Panc1 (cell line): ENCODE results near the gene TMTC1. TPM values are rescaled to one million over a fixed set of nuclear protein-coding genes. Genes with fewer than 3 reads are reported as not detected.

Source experiments
- ATAC-seq: fragments of 200-7000 bp; cut with Tn5 transposase; 2 replicates; pipeline ENCODE4 v1.9.1; 2020; ENCODE audit warnings: mild to moderate bottlenecking, moderate library complexity
- BruUV-seq: library from RNA; stranded (reverse); fragments of 400-500 nt; replicated peaks from 2 replicates; lab custom pipeline; 2021; lab: Mats Ljungman, UMichigan
- CTCF ChIA-PET: fragments of 300-600 bp; sonication (Branson Sonifier 250); formaldehyde crosslinking; loops from one replicate; lab custom pipeline; 2022; ENCODE audit warnings: antibody characterized with exemption; lab: Charles Lee
- POLR2A ChIA-PET: fragments of 300-600 bp; sonication (Branson Sonifier 250); formaldehyde crosslinking; loops from one replicate; lab custom pipeline; 2022; ENCODE audit warnings: antibody characterized with exemption; lab: Charles Lee
- DNase-seq: peaks from one replicate; pipeline ENCODE4 v3.0.0-alpha.2; 2010; ENCODE audit warnings: low read depth, low spot score
- H3K27ac ChIP-seq: 2 replicates; pipeline ENCODE4 v1.5.1; 2011; ENCODE audit warnings: mild to moderate bottlenecking, low read length, inconsistent platforms
- H3K27me3 ChIP-seq: fragments of 200-500 bp; sonication (Bioruptor generic); 2 replicates; pipeline ENCODE4 v1.6.0; 2014; ENCODE audit warnings: low read length, inconsistent platforms; ENCODE audit not compliant: control insufficient read depth, insufficient read depth
- H3K36me3 ChIP-seq: fragments of 200-500 bp; sonication (Bioruptor generic); 2 replicates; pipeline ENCODE4 v1.5.1; 2014; ENCODE audit warnings: inconsistent platforms, mild to moderate bottlenecking, low read length, moderate library complexity; ENCODE audit not compliant: control insufficient read depth, insufficient read depth
- H3K4me1 ChIP-seq: 2 replicates; pipeline ENCODE4 v1.5.1; 2011; ENCODE audit warnings: inconsistent platforms, mild to moderate bottlenecking, low read length, moderate library complexity; ENCODE audit not compliant: control insufficient read depth, insufficient read depth
- H3K4me3 ChIP-seq, 2 experiments: 2 replicates each; pipeline ENCODE4 v1.5.1; 2011 to 2012; ENCODE audit warnings: low read depth in 2 of 2, low read length in 2 of 2, mild to moderate bottlenecking in 2 of 2, inconsistent platforms in 1 of 2, moderate library complexity in 1 of 2
- H3K9me3 ChIP-seq: fragments of 200-500 bp; sonication (Bioruptor generic); 2 replicates; pipeline ENCODE4 v1.5.1; 2014; ENCODE audit warnings: low read depth, mild to moderate bottlenecking, inconsistent platforms, low read length, moderate library complexity; ENCODE audit not compliant: control insufficient read depth, insufficient read depth
- CTCF ChIP-seq: fragments of 450-650 bp; IDR thresholded peaks from 2 replicates; pipeline ENCODE4 v1.5.1; 2017; ENCODE audit warnings: mild to moderate bottlenecking
- POLR2AphosphoS5 ChIP-seq: IDR thresholded peaks from 2 replicates; pipeline ENCODE4 v1.6.1; 2012; ENCODE audit warnings: mild to moderate bottlenecking, low read depth, low read length, moderate library complexity
- REST ChIP-seq, 2 experiments: IDR thresholded peaks; 2 replicates each; pipeline ENCODE4 v1.6.1; 2011 to 2012; ENCODE audit warnings: low read depth in 2 of 2, control low read depth in 1 of 2, low read length in 1 of 2, mild to moderate bottlenecking in 1 of 2, moderate library complexity in 1 of 2; ENCODE audit not compliant: insufficient read depth in 1 of 2
- SIN3A ChIP-seq: IDR thresholded peaks from 2 replicates; pipeline ENCODE4 v1.6.1; 2012; ENCODE audit warnings: low read depth, mild to moderate bottlenecking, low read length, moderate library complexity, borderline replicate concordance; ENCODE audit not compliant: insufficient read depth
- TCF7L2 ChIP-seq: IDR thresholded peaks from 2 replicates; pipeline ENCODE4 v1.6.1; 2011; ENCODE audit warnings: mild to moderate bottlenecking, low read depth, low read length, inconsistent platforms
- in situ Hi-C: cut with HindIII; loops from 2 replicates; pipeline ENCODE4 v1.10.0; 2016; ENCODE audit warnings: low sequenced_read_pairs, low pct_unique_long_range_greater_than_20kb
- intact Hi-C: fragments of 100-400 bp; cut with micrococcal nuclease; formaldehyde crosslinking; loops from one replicate; pipeline ENCODE4 v1.10.0; 2022; ENCODE audit not compliant: unreplicated experiment
- total RNA-seq: library from RNA; stranded (reverse); gene quantifications from one replicate; pipeline ENCODE4 v1.2.1, GENCODE V29; 2021; ENCODE audit not compliant: unreplicated experiment

Gene TMTC1
- total RNA-seq, 1 experiment from 2014 or later, result 0.28 TPM

DNA sequence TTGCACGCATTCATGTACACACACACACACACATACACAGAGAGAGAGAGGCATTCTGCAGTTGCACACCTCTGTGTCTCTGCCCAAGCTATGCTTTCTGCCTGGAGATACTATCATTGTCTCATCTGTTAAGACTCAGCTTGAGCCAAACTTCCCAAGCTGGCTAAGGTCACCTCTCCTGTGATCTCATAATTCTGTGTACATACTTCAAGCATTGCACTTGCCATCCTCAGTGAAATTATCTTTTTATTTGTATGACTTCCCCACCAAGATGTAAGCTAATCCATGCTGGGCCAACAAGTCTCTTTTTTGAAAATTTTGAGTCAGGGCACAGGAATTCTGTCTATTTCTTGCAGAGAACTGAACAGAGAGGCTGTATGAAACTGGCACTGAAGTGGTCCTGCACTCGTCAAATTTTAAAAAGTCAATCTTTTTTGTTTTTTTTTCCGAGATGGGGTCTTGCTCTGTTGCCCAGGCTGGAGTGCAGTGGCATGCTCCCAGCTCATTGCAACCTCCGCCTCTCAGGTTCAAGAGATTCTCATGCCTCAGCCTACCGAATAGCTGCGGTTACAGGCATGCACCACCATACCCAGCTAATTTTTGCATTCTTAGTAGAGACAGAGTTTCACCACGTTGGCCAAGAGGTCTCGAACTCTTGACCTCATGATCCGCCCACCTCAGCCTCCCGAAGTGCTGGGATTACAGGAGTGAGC is 44.3 kb downstream of the TMTC1 start:
- in situ Hi-C loops, result no loop called here
- DNase-seq, result no peak
- ChIA-PET POLR2A (no interaction called here), CTCF (no interaction called here)
- ATAC-seq, result no peak
- BruUV-seq, result no TSS peak
- Histone ChIP-seq H3K9me3 (no peaks in the 10 kb centered on the region), H3K27ac (no peak overlapping the region), H3K36me3 (no peaks in the 10 kb centered on the region), H3K27me3 (no peaks in the 10 kb centered on the region), H3K4me3 (no peak overlapping the region), H3K4me1 (no peaks in the 10 kb centered on the region)
- intact Hi-C loops, result no loop called here
- no peak for TF ChIP-seq TCF7L2
- no peak for TF ChIP-seq POLR2AphosphoS5
- TF ChIP-seq CTCF, result no peak
- no peak for TF ChIP-seq REST (IDR thresholded peaks at IDR 0.05; ENCODE audit: insufficient read depth in 1 of 2, low read depth in 2 of 2, low read length in 1 of 2)
- TF ChIP-seq SIN3A, result no peak

DNA sequence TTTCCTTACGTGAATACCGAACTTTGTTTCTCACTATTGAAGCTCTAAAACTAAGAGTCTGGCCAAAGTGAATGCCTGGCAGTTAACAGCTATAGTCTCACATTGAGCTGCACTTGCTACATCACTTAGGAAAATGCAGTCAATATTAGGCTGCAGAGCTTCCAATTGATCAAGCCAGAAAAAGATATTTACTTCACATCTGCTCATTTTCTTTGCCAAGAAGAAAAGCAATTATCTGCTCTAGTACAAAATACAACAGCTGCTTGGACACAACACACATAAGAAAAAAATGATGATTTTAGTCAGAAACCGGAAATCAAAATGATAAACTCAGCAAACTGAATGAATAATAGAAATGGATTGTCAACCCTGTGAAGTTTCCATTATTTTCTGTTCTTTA is 45.4 kb downstream of the TMTC1 start:
- Histone ChIP-seq H3K27me3 (no peaks in the 10 kb centered on the region), H3K4me1 (no peaks in the 10 kb centered on the region), H3K36me3 (no peaks in the 10 kb centered on the region), H3K9me3 (no peaks in the 10 kb centered on the region), H3K27ac (no peak overlapping the region), H3K4me3 (no peak overlapping the region)
- in situ Hi-C loops, result no loop called here
- DNase-seq (no peak), ATAC-seq (no peak)
- ChIA-PET CTCF (no interaction called here), POLR2A (no interaction called here)
- BruUV-seq, result no TSS peak
- intact Hi-C loops, result no loop called here
- TF ChIP-seq POLR2AphosphoS5 (no peak), TCF7L2 (no peak), SIN3A (no peak), REST (IDR thresholded peaks at IDR 0.05; ENCODE audit: insufficient read depth in 1 of 2, low read depth in 2 of 2, low read length in 1 of 2) (no peak), CTCF (no peak)
